Common myeloid progenitor, CD34-positive (primary cell): Measurements from ENCODE around the gene ABTB1.

Experiments
- CTCF ChIA-PET: fragments of 350-600 bp; sonication (Branson Sonifier 250); formaldehyde crosslinking; loops from one replicate; lab custom pipeline; 2021; ENCODE audit warnings: antibody characterized with exemption; lab: Charles Lee
- POLR2A ChIA-PET: fragments of 350-600 bp; sonication (Branson Sonifier 250); formaldehyde crosslinking; loops from one replicate; lab custom pipeline; 2021; ENCODE audit warnings: antibody characterized with exemption; lab: Charles Lee
- DNase-seq, 3 donors: peaks; one replicate each; pipeline versions ENCODE4 v3.0.0 to v3.0.0-alpha.2; 2013
- H3K27ac ChIP-seq, 2 experiments: 1 replicate in 1 of 2; 2 replicates in 1 of 2; pipeline ENCODE4 v1.7.0; 2013; ENCODE audit warnings: inconsistent platforms in 2 of 2, low read length in 2 of 2, mild to moderate bottlenecking in 2 of 2, low read depth in 1 of 2, moderate library complexity in 1 of 2; ENCODE audit not compliant: severe bottlenecking in 2 of 2, insufficient read depth in 1 of 2, poor library complexity in 1 of 2
- H3K27me3 ChIP-seq, 5 experiments: replicated peaks in 2 of 5; 1 replicate in 3 of 5; 2 replicates in 2 of 5; pipeline versions ENCODE4 v1.6.1 to v1.7.0; 2013; ENCODE audit warnings: low read length in 4 of 5, mild to moderate bottlenecking in 2 of 5, moderate library complexity in 2 of 5, inconsistent platforms in 1 of 5; ENCODE audit not compliant: insufficient read depth in 5 of 5, control insufficient read depth in 4 of 5
- H3K36me3 ChIP-seq, 4 experiments: 1 replicate in 2 of 4; 2 replicates in 2 of 4; pipeline versions ENCODE4 v1.6.1 to v1.7.0; 2013; ENCODE audit warnings: low read length in 3 of 4, control low read depth in 1 of 4, mild to moderate bottlenecking in 1 of 4; ENCODE audit not compliant: control insufficient read depth in 4 of 4, insufficient read depth in 4 of 4
- H3K4me1 ChIP-seq, 4 experiments: 1 replicate in 3 of 4; 2 replicates in 1 of 4; pipeline versions ENCODE4 v1.6.1 to v1.7.1; 2013; ENCODE audit warnings: low read length in 3 of 4, mild to moderate bottlenecking in 3 of 4, control low read depth in 1 of 4, inconsistent platforms in 1 of 4, moderate library complexity in 1 of 4; ENCODE audit not compliant: control insufficient read depth in 4 of 4, insufficient read depth in 4 of 4; ENCODE audit errors: control extremely low read depth in 1 of 4
- H3K4me3 ChIP-seq, 7 experiments: 1 replicate in 4 of 7; 2 replicates in 3 of 7; pipeline versions ENCODE4 v1.5.1 to v1.7.0; 2013; ENCODE audit warnings: mild to moderate bottlenecking in 7 of 7, low read length in 6 of 7, moderate library complexity in 6 of 7, inconsistent platforms in 2 of 7, low read depth in 2 of 7, control low read depth in 1 of 7; ENCODE audit not compliant: insufficient read depth in 4 of 7, control insufficient read depth in 1 of 7; ENCODE audit errors: extremely low read depth in 1 of 7
- H3K9me3 ChIP-seq, 5 experiments: 1 replicate in 4 of 5; 2 replicates in 1 of 5; pipeline versions ENCODE4 v1.6.1 to v1.7.1; 2013; ENCODE audit warnings: low read length in 4 of 5, mild to moderate bottlenecking in 2 of 5, inconsistent platforms in 1 of 5, low read depth in 1 of 5, moderate library complexity in 1 of 5; ENCODE audit not compliant: control insufficient read depth in 4 of 5, insufficient read depth in 2 of 5; ENCODE audit errors: control extremely low read depth in 1 of 5
- WGBS: methylation state at CpG from one replicate; pipeline ENCODE4 v1.1.5; 2013; ENCODE audit not compliant: insufficient coverage; 5-methylcytosine and 5-hydroxymethylcytosine counted together

The ABTB1 gene

DNA sequence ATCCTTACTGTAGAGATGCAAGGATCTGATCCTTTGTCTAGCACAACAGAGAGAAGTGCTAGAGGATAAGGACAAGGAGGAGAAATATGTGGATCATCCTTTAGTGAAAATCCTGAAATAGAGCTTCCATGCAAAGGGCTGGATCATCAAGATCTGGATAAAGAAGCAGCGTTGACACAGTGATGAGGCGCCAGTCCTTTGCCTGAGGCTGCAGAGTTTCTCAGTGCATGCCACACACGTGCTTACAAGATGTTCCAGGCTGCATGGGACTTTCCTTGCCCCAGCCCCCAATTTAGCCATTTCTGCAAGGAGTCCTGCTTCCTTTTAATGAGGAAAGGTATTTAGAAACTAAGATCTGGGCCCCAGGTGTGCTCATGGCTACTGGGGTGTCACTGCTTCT, 7.2 kb upstream of the ABTB1 start:
- WGBS = 100% methylated on average over 2 of the region's 3 CpGs
- CTCF ChIA-PET = interaction anchor here (0.8 to 1.3 kb wide), 2 partner anchors 13 to 18 kb away, joined by 3 to 5 read pairs; no protein-coding TSS in a partner anchor
- Histone ChIP-seq H3K27me3 (no peaks in the 10 kb centered on the region), H3K27ac (no peak overlapping the region), H3K4me3 (no peak overlapping the region), H3K9me3 (no peaks in the 10 kb centered on the region), H3K36me3 (peaks cover 0 to 5% (median 4%) of the 10 kb centered on the region in 4 experiments), H3K4me1 (no peaks in the 10 kb centered on the region)
- no peak for DNase-seq
- POLR2A ChIA-PET = no interaction called here

DNA sequence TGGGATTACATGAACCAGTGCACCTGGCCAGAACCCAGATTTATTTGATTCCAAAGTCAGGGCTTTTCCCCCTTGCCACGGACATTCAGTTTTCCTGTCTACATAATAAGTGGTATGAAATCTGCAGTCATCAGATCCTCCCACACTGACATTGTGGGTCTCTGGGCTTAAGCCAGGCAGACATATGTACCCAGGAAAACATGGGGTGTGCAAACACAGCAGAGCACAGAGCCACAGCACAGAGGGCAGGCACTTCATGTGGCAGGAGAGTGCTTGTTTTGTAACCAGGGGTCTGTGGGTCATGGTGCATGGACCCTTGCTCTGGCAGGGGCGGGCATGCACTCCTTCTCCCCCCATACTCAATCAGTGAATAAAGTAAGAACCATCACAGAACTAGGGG, 6.1 kb upstream of the ABTB1 start:
- H3K27ac ChIP-seq = no peak overlapping the region
- H3K4me1 ChIP-seq = peaks cover 0 to 8% (median 5%) of the 10 kb centered on the region in 4 experiments
- 93% methylated on average over 2 of the region's 2 CpGs for WGBS
- ChIA-PET POLR2A (no interaction called here), CTCF (no interaction called here)
- no peak overlapping the region for H3K4me3 ChIP-seq
- DNase-seq = no peak
- H3K9me3 ChIP-seq = no peaks in the 10 kb centered on the region
- no peaks in the 10 kb centered on the region for H3K27me3 ChIP-seq
- peaks cover 0 to 4% (median 0%) of the 10 kb centered on the region in 4 experiments for H3K36me3 ChIP-seq

DNA sequence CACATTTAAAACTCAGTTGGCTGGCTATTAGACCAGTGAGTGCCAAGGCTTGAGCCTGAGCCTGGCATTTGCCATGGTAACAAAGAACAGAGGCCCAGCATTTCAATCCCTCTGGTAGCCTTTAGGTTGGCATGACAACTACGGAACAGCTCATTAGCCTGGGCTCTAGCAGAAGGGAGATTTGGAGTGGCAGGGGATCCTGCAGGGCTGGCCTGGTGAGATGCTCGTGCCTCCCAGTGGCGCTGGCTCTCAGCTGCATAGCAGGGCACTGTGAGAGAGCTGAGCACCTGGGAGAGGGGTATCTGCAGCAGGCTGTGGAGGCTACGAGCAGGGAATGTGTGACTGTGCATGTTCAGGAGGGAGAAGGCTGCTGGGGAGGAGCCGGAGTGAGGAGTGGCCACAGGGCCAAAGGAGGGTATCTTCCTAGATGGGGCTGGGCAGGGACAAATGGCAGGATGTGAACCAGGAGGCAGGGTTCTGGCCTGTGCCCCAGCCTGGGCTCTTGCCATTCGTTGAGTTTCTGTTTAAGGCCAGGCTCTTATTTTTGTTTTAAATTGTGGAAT, 5.6 kb upstream of the ABTB1 start:
- DNase-seq = no peak
- Histone ChIP-seq H3K4me1 (peaks cover 0 to 12% (median 10%) of the 10 kb centered on the region in 4 experiments), H3K27ac (no peak overlapping the region), H3K4me3 (no peak overlapping the region), H3K27me3 (no peaks in the 10 kb centered on the region), H3K36me3 (no peaks in the 10 kb centered on the region), H3K9me3 (no peaks in the 10 kb centered on the region)
- ChIA-PET POLR2A (no interaction called here), CTCF (no interaction called here)
- WGBS = 95% methylated on average over 5 of the region's 6 CpGs

DNA sequence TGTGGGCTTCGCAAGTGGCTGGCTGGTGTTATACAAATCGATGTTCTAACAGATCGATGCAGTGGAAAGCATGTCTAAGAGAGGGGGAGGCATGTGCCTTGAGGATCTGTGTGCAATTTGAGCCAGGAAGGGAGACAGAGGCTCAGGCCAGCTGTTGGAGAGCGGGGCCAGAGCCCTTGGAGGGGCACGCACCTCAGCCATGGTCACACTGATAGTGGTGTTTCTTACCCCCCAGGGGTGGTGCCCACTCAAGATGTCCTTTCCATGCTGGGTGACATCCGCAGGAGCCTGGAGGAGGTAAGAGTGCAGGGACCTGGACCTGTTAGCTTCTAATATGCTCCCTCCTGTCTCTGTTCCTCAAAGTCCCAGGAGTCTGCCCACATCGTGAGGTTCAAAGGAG, 3.8 kb upstream of the ABTB1 start:
- no peak for DNase-seq
- no peak overlapping the region for H3K4me3 ChIP-seq
- no peaks in the 10 kb centered on the region for H3K36me3 ChIP-seq
- peaks cover 0 to 22% (median 20%) of the 10 kb centered on the region in 4 experiments for H3K4me1 ChIP-seq
- no peaks in the 10 kb centered on the region for H3K9me3 ChIP-seq
- CTCF ChIA-PET = interaction anchor here (0.8 kb wide), 1 partner anchor 11 kb away, joined by 3 read pairs; no protein-coding TSS in a partner anchor
- 96% methylated on average over 6 of the region's 7 CpGs for WGBS
- no peaks in the 10 kb centered on the region for H3K27me3 ChIP-seq
- no peak overlapping the region for H3K27ac ChIP-seq
- POLR2A ChIA-PET = no interaction called here

DNA sequence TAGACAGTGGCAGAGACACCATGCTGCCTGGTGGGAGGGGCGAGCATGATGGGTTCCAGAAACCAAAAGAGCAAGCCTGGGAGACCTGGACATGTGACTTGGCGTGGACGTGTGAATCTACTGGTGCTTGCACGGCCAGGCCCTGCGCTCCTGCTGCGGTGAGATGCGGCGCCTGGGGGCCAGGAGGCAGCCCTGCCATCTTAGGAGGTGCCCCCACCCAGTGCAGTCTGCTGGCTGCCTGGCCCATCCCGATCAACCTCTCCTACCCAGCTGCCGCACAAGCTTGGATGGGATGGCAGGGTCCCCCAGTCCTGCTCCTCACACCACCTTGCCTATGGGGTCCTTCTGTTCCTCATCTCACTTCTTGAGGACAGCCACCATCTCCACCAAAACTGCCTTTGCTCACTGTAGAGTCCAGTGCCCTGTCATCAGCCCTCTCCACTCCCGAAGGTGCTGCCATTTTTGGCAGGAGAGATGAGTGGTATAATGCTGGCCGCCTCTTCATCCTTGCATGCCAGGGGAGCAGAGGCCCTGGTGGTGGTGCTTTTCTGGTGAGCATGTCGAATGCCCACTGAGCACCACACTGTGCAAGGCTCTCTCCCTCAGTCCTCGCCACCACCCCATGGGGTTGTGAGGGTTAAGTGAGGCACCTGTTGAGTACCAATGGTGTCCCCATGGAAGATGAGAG, 3.1 kb upstream of the ABTB1 start:
- CTCF ChIA-PET = no interaction called here

DNA sequence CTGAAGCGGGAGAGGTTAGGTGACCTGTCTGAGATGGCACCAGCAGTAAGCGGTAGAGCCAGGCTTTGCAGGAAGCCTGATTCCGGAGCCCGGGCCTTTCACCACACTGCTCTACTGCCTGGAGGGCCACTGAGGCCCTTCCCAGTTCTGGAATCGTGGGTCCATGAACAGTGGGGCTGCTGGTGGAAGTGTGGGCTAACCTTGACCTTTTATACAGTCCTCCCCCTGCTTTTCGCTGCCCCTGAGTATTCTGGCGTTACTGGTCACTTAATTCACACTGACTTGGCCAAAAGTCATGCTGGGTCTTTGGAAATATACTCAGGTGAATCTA, 2.6 kb upstream of the ABTB1 start:
- no peaks in the 10 kb centered on the region for H3K27me3 ChIP-seq
- 98% methylated on average over 7 of the region's 7 CpGs for WGBS

More for the DNA sequence above, 3.1 kb upstream of the ABTB1 start:
- whole genome bisulfite sequencing = 95% methylated on average over 10 of the region's 14 CpGs
- Histone ChIP-seq H3K36me3 (peaks cover 0 to 2% (median under 1%) of the 10 kb centered on the region in 4 experiments), H3K4me3 (no peak overlapping the region), H3K27me3 (no peaks in the 10 kb centered on the region), H3K9me3 (no peaks in the 10 kb centered on the region), H3K27ac (no peak overlapping the region), H3K4me1 (peaks cover 0 to 27% (median 21%) of the 10 kb centered on the region in 4 experiments)
- no peak for DNase-seq
- POLR2A ChIA-PET = no interaction called here

More for the DNA sequence above, 2.6 kb upstream of the ABTB1 start:
- no peak for DNase-seq
- no peak overlapping the region for H3K27ac ChIP-seq
- ChIA-PET POLR2A (no interaction called here), CTCF (no interaction called here)
- H3K4me3 ChIP-seq = no peak overlapping the region
- no peaks in the 10 kb centered on the region for H3K9me3 ChIP-seq
- peaks cover 0 to 5% (median 2%) of the 10 kb centered on the region in 4 experiments for H3K36me3 ChIP-seq
- peaks cover 0 to 27% (median 21%) of the 10 kb centered on the region in 4 experiments for H3K4me1 ChIP-seq
